K562 (cell line): ENCODE data around the gene ARRB2. TPM values are rescaled to one million over a fixed set of nuclear protein-coding genes. Genes with fewer than 3 reads are reported as not detected.

Experiments
- ARNT ChIP-seq, 2 experiments: fragments of 450-650 bp; IDR thresholded peaks; 2 replicates each; pipeline ENCODE4 v1.6.1; 2016; ENCODE audit warnings: mild to moderate bottlenecking in 1 of 2
- CBX2 ChIP-seq: fragments of 200-600 bp; sonication (generic); IDR thresholded peaks from one replicate; pipeline ENCODE4 v1.6.1; 2012; ENCODE audit warnings: mild to moderate bottlenecking, low read length, inconsistent platforms; ENCODE audit not compliant: insufficient read depth, poor library complexity, severe bottlenecking
- CBX3 ChIP-seq, 2 experiments: IDR thresholded peaks; 1 replicate in 1 of 2; 2 replicates in 1 of 2; pipeline ENCODE4 v1.6.1; 2012; ENCODE audit warnings: inconsistent platforms in 2 of 2, low read length in 2 of 2, borderline replicate concordance in 1 of 2, control low read depth in 1 of 2
- CEBPB ChIP-seq: fragments of 450-650 bp; IDR thresholded peaks from 2 replicates; pipeline ENCODE4 v1.6.1; 2016; ENCODE audit warnings: missing genetic modification characterization, missing compliant biosample characterization
- E2F1 ChIP-seq: sonication (generic); formaldehyde crosslinking; IDR thresholded peaks from 2 replicates; pipeline ENCODE4 v1.8.1; 2023; ENCODE audit warnings: mild to moderate bottlenecking, missing genetic modification reagents, moderate library complexity
- EP400 ChIP-seq: fragments of 450-650 bp; IDR thresholded peaks from 2 replicates; pipeline ENCODE4 v1.6.1; 2017; ENCODE audit warnings: antibody characterized with exemption, mild to moderate bottlenecking, moderate library complexity
- FOXK2 ChIP-seq, 2 experiments: fragments of 450-650 bp; IDR thresholded peaks in 1 of 2; conservative IDR thresholded peaks in 1 of 2; 2 replicates each; pipeline ENCODE4 v1.6.1; 2016; ENCODE audit warnings: low read depth in 2 of 2, mild to moderate bottlenecking in 1 of 2
- HLTF ChIP-seq: fragments of 450-650 bp; IDR thresholded peaks from 2 replicates; pipeline ENCODE4 v1.6.1; 2016
- MAX ChIP-seq: sonication (generic); formaldehyde crosslinking; IDR thresholded peaks from 2 replicates; pipeline ENCODE4 v1.9.0; 2022; ENCODE audit warnings: mild to moderate bottlenecking, missing genetic modification reagents
- NFYB ChIP-seq: IDR thresholded peaks from 2 replicates; pipeline ENCODE4 v1.6.1; 2011; ENCODE audit warnings: mild to moderate bottlenecking, moderate library complexity; ENCODE audit not compliant: insufficient read length; ENCODE audit errors: extremely low read depth
- NR0B1 ChIP-seq: fragments of 450-650 bp; IDR thresholded peaks from one replicate; pipeline ENCODE4 v1.6.1; 2018; ENCODE audit warnings: mild to moderate bottlenecking, moderate library complexity; ENCODE audit not compliant: partially characterized antibody
- PTBP1 ChIP-seq: fragments of 200-400 bp; formaldehyde crosslinking; IDR thresholded peaks from 2 replicates; pipeline ENCODE4 v1.6.1; 2017; ENCODE audit warnings: low read depth, low read length
- RNF2 ChIP-seq: sonication (generic); IDR thresholded peaks from 2 replicates; pipeline ENCODE4 v1.6.1; 2016
- SPI1 ChIP-seq: IDR thresholded peaks from 2 replicates; pipeline ENCODE4 v1.6.1; 2011; ENCODE audit warnings: low read depth, low read length, control low read depth, borderline replicate concordance
- STAG1 ChIP-seq: sonication (generic); formaldehyde crosslinking; IDR thresholded peaks from 2 replicates; pipeline ENCODE4 v1.5.0; 2020; ENCODE audit warnings: missing genetic modification reagents, borderline replicate concordance
- TAF9B ChIP-seq: fragments of 450-650 bp; IDR thresholded peaks from 2 replicates; pipeline ENCODE4 v1.6.1; 2018; ENCODE audit warnings: mild to moderate bottlenecking; ENCODE audit not compliant: partially characterized antibody
- polyA plus RNA-seq, 8 experiments: library from polyadenylated mRNA; depleted of rRNA in 4 of 8; stranded (reverse) in 5 of 8; unstranded in 3 of 8; fragments of >200 nt; fragmentation: Nextera tagmentation in 2 of 8; fragmentation: Illumina TruSeq in 1 of 8; extraction: Ambion mirVana in 2 of 8; extraction: Trizol in 1 of 8; gene quantifications; 2 replicates each; pipeline versions ENCODE4 v1.2.1 to v1.2.3, GENCODE V29; 2011 to 2014; ENCODE audit warnings: inconsistent platforms in 1 of 8, missing spikeins in 1 of 8
- total RNA-seq, 7 experiments: library from RNA; depleted of rRNA in 6 of 7; stranded (reverse); fragments of >200 nt in 6 of 7; fragmentation: Illumina TruSeq in 2 of 7; extraction: Trizol in 2 of 7; gene quantifications; 2 replicates each; pipeline versions ENCODE4 v1.2.1 to v1.2.3, GENCODE V29; 2011 to 2021; ENCODE audit warnings: low replicate concordance in 1 of 7
- TF ChIP-seq, protein P1 (sequence below): sonication (generic); formaldehyde crosslinking; IDR thresholded peaks from 2 replicates; pipeline ENCODE4 v1.9.0; 2022; ENCODE audit warnings: mild to moderate bottlenecking, missing genetic modification reagents
- TF ChIP-seq, protein P2 (sequence below): fragments of 450-650 bp; formaldehyde crosslinking; IDR thresholded peaks from 2 replicates; pipeline ENCODE4 v1.4.0; 2022; ENCODE audit warnings: missing genetic modification characterization
- TF ChIP-seq, protein P3 (sequence below): fragments of 250-450 bp; sonication (Bioruptor Pico); IDR thresholded peaks from 2 replicates; pipeline ENCODE4 v1.5.0; 2020; ENCODE audit warnings: mild to moderate bottlenecking, borderline replicate concordance

Gene ARRB2
- total and polyA plus RNA-seq, 9 of the 15 experiments (the other 6 are each of a cell fraction or from before 2014, with no cell fraction given), result 0.79 to 15.3 (median 8.8) TPM

DNA sequence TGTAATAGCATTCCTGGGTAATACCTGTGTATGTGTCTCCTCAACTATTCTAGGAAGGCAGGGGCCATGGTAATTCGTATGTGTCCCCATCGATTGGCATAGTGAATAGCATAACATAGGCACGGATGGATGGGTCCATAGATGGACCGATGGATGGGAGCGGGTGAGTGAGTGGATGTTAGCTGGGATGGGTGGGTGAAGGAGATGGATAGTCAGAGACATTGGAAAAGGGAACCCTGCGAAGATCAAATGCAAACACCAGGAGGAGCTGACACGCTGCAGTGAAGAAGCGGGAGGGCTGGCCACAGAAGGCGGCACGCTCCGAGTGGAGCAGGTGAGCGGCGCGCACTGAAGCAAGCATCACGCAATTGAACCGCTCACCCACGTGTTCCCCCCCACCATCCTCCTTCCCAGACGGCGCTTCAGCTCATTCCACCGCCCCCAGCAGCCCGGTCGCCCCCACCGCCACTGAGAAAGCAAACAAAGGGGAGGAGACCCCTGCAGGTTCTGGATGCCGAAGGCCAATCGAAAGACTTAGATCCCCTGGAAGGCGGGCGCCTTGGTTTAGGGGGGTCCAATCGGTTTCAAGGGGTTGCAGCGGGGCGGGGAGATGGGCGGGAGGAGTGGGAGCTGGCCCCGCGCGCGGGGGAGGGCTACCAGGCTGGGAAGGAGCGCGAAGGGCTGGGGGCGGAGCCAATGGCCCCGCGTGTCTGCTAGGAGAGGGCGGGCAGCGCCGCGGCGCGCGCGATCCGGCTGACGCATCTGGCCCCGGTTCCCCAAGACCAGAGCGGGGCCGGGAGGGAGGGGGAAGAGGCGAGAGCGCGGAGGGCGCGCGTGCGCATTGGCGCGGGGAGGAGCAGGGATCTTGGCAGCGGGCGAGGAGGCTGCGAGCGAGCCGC lies at the start of gene ARRB2 (continued):
- no peak for TF ChIP-seq CBX2
- TF ChIP-seq, protein P1, sequence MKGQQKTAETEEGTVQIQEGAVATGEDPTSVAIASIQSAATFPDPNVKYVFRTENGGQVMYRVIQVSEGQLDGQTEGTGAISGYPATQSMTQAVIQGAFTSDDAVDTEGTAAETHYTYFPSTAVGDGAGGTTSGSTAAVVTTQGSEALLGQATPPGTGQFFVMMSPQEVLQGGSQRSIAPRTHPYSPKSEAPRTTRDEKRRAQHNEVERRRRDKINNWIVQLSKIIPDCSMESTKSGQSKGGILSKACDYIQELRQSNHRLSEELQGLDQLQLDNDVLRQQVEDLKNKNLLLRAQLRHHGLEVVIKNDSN, result peak; percentile 70
- peak in 1 of 2 experiments; percentile 79; a peak in 1 of 3 replicates for TF ChIP-seq CBX3 (IDR thresholded peaks at IDR 0.05; ENCODE audit: borderline replicate concordance in 1 of 2, low read length in 2 of 2)
- no peak for TF ChIP-seq NR0B1
- TF ChIP-seq MAX (CRISPR knock-in tag), result peak; percentile 95
- TF ChIP-seq FOXK2 (conservative IDR thresholded peaks at IDR 0.05 in 1 of 2, IDR thresholded peaks at IDR 0.05 in 1 of 2; ENCODE audit: low read depth in 2 of 2), result 0 out of 4 replicates have a peak, but pooled peaks of 1 of the 2 experiments have one; percentile 33
- TF ChIP-seq, protein P2, sequence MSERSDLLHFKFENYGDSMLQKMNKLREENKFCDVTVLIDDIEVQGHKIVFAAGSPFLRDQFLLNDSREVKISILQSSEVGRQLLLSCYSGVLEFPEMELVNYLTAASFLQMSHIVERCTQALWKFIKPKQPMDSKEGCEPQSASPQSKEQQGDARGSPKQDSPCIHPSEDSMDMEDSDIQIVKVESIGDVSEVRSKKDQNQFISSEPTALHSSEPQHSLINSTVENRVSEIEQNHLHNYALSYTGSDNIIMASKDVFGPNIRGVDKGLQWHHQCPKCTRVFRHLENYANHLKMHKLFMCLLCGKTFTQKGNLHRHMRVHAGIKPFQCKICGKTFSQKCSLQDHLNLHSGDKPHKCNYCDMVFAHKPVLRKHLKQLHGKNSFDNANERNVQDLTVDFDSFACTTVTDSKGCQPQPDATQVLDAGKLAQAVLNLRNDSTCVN (CRISPR knock-in tag), result no peak
- TF ChIP-seq TAF9B, result no peak
- no peak for TF ChIP-seq PTBP1
- peak; percentile 63 for TF ChIP-seq NFYB
- TF ChIP-seq HLTF, result no peak
- 0 out of 2 replicates have a peak, but pooled peaks have one; percentile 29 for TF ChIP-seq RNF2
- no peak for TF ChIP-seq SPI1
- TF ChIP-seq EP400, result peak; percentile 72
- TF ChIP-seq, protein P3, sequence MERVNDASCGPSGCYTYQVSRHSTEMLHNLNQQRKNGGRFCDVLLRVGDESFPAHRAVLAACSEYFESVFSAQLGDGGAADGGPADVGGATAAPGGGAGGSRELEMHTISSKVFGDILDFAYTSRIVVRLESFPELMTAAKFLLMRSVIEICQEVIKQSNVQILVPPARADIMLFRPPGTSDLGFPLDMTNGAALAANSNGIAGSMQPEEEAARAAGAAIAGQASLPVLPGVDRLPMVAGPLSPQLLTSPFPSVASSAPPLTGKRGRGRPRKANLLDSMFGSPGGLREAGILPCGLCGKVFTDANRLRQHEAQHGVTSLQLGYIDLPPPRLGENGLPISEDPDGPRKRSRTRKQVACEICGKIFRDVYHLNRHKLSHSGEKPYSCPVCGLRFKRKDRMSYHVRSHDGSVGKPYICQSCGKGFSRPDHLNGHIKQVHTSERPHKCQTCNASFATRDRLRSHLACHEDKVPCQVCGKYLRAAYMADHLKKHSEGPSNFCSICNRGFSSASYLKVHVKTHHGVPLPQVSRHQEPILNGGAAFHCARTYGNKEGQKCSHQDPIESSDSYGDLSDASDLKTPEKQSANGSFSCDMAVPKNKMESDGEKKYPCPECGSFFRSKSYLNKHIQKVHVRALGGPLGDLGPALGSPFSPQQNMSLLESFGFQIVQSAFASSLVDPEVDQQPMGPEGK (CRISPR knock-in tag), result no peak
- TF ChIP-seq E2F1 (CRISPR knock-in tag), result no peak; the same call in 1 of the 2 replicates
- peak in 1 of 2 experiments; percentile 73; a peak in 2 of 4 replicates for TF ChIP-seq ARNT (IDR thresholded peaks at IDR 0.05)
- TF ChIP-seq CEBPB (tag), result 0 out of 2 replicates have a peak, but pooled peaks have one; percentile 11
- peak; percentile 66; the same call in 1 of the 2 replicates for TF ChIP-seq STAG1 (CRISPR knock-in tag)
